Measurements from ENCODE around the gene CEP72.
"Not testable (repeated sequence)": the region's sequence is repeated elsewhere in the genome, so short reads cannot be mapped to it uniquely, and the experiment has no call there.

CEP72 gene

DNA sequence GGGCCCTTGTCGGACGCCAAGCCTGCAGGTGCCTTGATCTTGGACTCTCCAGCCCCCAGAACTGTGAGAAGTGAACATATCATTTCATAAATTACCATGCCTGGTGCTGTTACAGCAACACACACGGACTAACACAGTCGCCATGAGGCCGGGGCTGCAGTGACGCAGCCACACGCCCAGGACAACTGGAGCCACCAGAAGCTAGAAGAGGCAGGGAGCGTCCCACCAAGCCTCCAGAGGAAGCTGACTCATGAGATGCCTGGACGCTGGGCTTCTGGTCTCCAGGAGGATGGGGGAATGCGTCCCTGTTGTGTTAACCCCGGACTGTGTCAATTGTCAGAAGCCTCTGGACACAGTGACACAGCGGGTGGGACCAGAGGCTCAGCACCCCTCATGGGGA, 74.8 kb downstream of the CEP72 start:
- not testable (repeated sequence) for DNase-seq

DNA sequence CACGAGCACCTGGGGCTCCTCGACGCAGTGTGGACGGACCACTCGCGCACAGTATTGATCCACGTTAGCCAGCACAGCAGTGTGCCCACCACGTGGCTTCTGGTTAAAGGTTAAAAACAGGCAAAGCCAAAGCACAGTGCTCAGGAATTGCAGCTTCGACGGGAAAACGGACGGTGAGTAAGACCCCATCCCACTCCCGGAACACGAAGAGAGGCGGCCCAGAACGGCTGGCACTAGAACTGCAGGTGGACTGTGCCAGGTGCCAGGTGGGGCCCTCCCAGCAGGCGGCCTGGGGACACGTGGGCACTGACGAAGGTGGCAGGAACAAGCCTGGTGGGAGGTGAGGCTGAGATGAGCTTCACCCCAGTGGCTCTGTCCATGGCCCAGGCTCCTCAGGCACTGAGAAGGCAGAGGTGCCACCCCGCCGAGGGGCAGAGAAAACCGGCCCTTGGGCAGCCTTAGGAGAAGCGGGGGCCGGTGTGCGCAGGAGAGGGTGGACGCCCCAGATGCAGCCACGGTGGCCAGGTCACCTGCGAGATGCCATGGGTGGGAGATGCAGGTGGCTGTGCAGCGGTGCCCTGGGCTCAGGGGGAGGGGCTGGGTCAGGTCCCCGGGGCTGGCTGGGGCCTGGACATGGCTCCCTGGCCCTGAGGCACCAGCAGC, 76.3 kb downstream of the CEP72 start:
- not testable (repeated sequence) for DNase-seq

DNA sequence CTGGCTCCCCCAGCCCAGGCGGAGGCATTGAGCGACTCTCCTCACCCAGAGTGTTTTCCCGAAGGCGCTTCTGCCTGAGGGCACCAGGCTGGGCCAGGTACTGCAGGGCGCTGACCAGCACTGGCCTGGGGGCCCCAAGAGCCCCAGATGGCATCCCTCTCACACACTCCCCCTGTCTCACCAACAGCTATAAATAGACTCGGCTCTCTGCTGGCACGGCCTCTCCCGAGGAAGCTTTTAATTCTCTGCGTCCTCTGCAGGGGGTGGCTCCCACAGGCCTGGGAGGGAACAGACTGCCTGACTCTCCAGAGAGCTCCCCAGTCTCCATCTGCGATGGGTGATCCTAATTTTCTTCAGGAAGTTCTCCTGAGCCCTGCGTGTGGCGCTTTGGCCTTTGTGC, 78.2 kb downstream of the CEP72 start:
- not testable (repeated sequence) for DNase-seq

- not testable (repeated sequence) for DNase-seq
These were observed 78.9 kb downstream of the CEP72 start for GRCh38 chr5:691049-691448.

- DNase-seq = no peak
These were observed 79.8 kb downstream of the CEP72 start for GRCh38 chr5:691817-692528.

- DNase-seq = not testable (repeated sequence)
These were observed 80.4 kb downstream of the CEP72 start for GRCh38 chr5:692529-693041.

DNA sequence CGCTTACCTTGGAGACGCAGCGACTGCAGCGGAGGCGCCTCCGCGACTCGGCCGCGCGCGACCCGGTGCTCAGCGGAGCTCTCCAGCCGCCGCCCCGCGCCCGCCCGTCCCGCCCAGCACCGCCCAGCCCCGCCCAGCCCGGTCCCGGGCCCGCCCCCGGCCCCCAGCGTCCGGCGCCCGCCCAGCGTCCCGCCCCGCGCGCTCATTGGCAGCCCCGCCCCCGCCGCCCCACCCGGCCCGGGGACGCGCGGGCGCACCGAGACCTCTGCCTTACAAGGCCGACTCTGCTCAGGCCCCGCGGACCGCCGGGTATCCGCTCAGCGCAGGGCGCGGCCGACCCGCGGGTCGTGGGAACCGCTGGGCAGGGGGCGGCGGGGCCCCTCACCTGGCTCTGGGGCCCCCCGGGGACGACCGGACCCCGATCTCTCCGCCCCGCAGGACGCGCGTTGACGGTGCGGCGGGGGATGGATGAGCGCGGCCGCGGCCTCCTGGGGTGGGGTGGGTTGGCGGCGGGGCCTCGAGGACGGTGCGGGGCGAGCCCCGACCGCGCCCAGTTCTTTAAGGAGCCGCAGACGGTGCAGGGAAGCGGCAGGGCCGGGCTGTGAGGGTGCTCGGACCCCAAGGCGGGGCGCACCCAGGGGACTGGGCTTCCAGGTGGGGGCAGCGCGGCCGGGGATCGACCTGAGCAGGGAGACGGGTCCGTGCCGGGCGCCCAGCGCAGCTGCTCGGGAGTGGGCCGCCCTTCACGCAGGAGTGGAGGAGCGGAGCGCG, 81.3 kb downstream of the CEP72 start, which contains the start of gene TPPP:
Gene TPPP, minus strand, starts transcription at position 82 of the 771 bp plus-strand sequence. CDS start 15,292 bp downstream, outside the sequence.
- DNase-seq = peak; percentile 40

DNA sequence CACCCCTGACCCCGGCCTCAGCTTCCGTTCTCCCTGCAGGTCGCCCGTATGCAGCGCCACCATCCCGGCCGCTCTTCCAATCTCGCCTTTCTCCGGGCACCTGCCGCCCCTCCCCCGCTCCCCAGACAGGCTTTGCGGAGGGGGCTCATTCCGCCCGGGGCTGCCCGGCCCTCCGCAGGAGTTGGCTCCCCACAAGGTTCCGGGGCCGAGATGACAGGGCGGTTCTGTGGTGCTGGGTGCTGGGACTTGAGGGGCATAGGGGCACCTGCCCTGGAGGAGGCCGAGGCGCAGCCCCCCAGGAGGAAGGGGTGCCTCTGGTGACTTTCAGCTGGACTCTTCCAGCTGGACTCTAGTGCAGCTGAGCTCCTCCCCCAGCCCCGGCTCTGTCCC, 81.9 kb downstream of the CEP72 start:
- DNase-seq = not testable (repeated sequence)

DNA sequence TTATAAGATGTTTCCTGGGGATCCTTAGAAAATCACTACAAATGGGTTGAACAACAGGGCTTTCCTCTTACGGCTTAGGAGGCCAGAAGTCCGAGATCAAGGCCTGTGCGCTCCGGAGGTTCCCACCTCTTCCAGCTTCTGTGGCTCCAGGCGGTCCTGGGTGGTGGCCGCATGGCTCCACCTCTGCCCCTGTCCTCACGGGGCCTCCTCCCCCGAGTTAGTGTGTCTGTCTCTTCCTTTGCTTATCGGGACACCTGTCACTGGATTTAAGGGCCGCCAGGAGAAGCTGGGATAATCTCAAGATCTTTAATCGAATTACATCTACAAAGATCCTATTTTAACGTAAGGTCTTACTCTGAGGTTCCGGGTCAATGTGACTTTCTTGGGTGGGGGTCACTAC, 83.3 kb downstream of the CEP72 start:
- not testable (repeated sequence) for DNase-seq

DNA sequence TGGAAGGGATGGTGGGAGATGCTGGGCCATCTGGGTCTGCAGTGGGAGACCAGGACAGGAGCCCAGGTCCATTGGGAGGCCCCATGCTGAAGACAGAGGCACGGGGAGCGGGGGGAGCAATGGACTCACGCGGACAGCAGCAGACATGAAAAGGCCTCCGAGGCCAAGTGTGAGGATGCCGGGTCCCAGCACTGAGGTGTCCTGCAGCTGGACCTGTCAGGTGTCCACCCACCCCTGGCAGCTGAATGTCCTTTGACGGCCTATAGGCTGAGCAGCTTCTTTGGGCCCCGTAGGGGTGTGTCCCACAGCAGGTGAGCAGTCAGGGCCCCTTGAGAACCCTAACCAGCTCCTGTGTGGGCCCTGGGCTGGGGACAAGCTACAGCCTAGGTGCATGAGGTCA, 84.1 kb downstream of the CEP72 start:
- not testable (repeated sequence) for DNase-seq

- not testable (repeated sequence) for DNase-seq
These were observed 84.9 kb downstream of the CEP72 start for GRCh38 chr5:696753-697702.

All from T1000 (cell line).